Right kidney (tissue), 1 donor: ENCODE data around the gene HSD17B7.

ENCODE experiments used
- DNase-seq: peaks from one replicate; pipeline ENCODE4 v3.0.0-alpha.2; 2016

The HSD17B7 gene

GRCh38 chr1:162855461-162856150 lies 65.1 kb downstream of the HSD17B7 start:
- DNase-seq, result no peak

- DNase-seq, result no peak
Measured at GRCh38 chr1:162856260-162856659, 65.8 kb downstream of the HSD17B7 start.

GRCh38 chr1:162857850-162858249 lies 67.3 kb downstream of the HSD17B7 start:
- no peak for DNase-seq

GRCh38 chr1:162859191-162859590 lies 68.7 kb downstream of the HSD17B7 start:
- no peak for DNase-seq

- no peak for DNase-seq
Measured at GRCh38 chr1:162861101-162861500, 70.6 kb downstream of the HSD17B7 start, which contains the start of gene CCDC190. TSS of gene CCDC190 (minus strand) at chr1:162861175. CDS start at chr1:162859646, 1,529 bp downstream.

GRCh38 chr1:162861625-162862024 lies 71.1 kb downstream of the HSD17B7 start:
- no peak for DNase-seq
